HepG2 (cell line): Measurements from ENCODE around the gene WASHC3. TPM values are rescaled to one million over a fixed set of nuclear protein-coding genes. Genes with fewer than 3 reads are reported as not detected.

Source experiments
- ATAC-seq: fragments of 200-7000 bp; cut with Tn5 transposase; 3 replicates; pipeline ENCODE4 v1.9.1; 2020; ENCODE audit warnings: mild to moderate bottlenecking, moderate library complexity
- BruUV-seq: library from RNA; stranded (reverse); fragments of 400-500 nt; replicated peaks from 2 replicates; lab custom pipeline; 2021; lab: Mats Ljungman, UMichigan
- CTCF ChIA-PET: fragments of 300-600 bp; formaldehyde crosslinking; extraction: SDS; loops from one replicate; lab custom pipeline; 2021; ENCODE audit warnings: low total read pairs, inconsistent platforms, low intra/inter-chr PET ratio; lab: Yijun Ruan, JAX
- POLR2A ChIA-PET: fragments of 350-600 bp; sonication (Branson Sonifier 250); formaldehyde crosslinking; loops from one replicate; lab custom pipeline; 2020; ENCODE audit warnings: antibody characterized with exemption, inconsistent platforms; lab: Yijun Ruan, JAX
- DNase-seq: peaks from one replicate; pipeline ENCODE4 v3.0.0-alpha.2; 2015; ENCODE audit warnings: low spot score
- FAIRE-seq: peaks from 3 replicates; lab custom pipeline; 2011; peaks lifted over from hg19 to GRCh38; lab: Jason Lieb, UNC
- H2AFZ ChIP-seq: one replicate; pipeline ENCODE4 v1.6.1; 2011; ENCODE audit warnings: low read length, inconsistent platforms
- H3K27ac ChIP-seq: fragments of 300-600 bp; 3 replicates; pipeline ENCODE4 v1.8.0; 2011; ENCODE audit warnings: mixed run types, mild to moderate bottlenecking, mixed read lengths, low read length, inconsistent platforms; ENCODE audit not compliant: insufficient read depth; ENCODE audit errors: extremely low read length
- H3K27me3 ChIP-seq, 2 experiments: fragments of 200-600 bp in 1 of 2; 2 replicates in 1 of 2; 3 replicates in 1 of 2; pipeline versions ENCODE4 v1.6.0 to v1.8.0; 2011; ENCODE audit warnings: low read length in 2 of 2, mild to moderate bottlenecking in 2 of 2, moderate library complexity in 2 of 2, inconsistent platforms in 1 of 2; ENCODE audit not compliant: insufficient read depth in 2 of 2, control insufficient read depth in 1 of 2
- H3K36me3 ChIP-seq, 2 experiments: fragments of 200-600 bp in 1 of 2; replicated peaks in 1 of 2; 2 replicates in 1 of 2; 3 replicates in 1 of 2; pipeline versions ENCODE4 v1.5.1 to v1.8.0; 2011; ENCODE audit warnings: low read length in 2 of 2, inconsistent platforms in 1 of 2; ENCODE audit not compliant: insufficient read depth in 2 of 2, control insufficient read depth in 1 of 2
- H3K4me1 ChIP-seq: 2 replicates; pipeline ENCODE4 v1.5.1; 2012; ENCODE audit warnings: low read length, inconsistent platforms; ENCODE audit not compliant: insufficient read depth
- H3K4me2 ChIP-seq: 2 replicates; pipeline ENCODE4 v1.6.0; 2011; ENCODE audit warnings: low read depth, low read length, inconsistent platforms
- H3K4me3 ChIP-seq, 3 experiments: fragments of 200-600 bp in 1 of 3; sonication (generic), shearing (Covaris generic) in 1 of 3; replicated peaks in 1 of 3; 2 replicates each; pipeline ENCODE4 v1.5.1; 2011 to 2016; ENCODE audit warnings: low read length in 3 of 3, inconsistent platforms in 2 of 3, low read depth in 2 of 3, mild to moderate bottlenecking in 2 of 3, control low read depth in 1 of 3, mixed read lengths in 1 of 3; ENCODE audit not compliant: insufficient read depth in 1 of 3
- H3K79me2 ChIP-seq: one replicate; pipeline ENCODE4 v1.6.1; 2011; ENCODE audit warnings: low read length, inconsistent platforms; ENCODE audit not compliant: insufficient read depth
- H3K9ac ChIP-seq: 2 replicates; pipeline ENCODE4 v1.6.0; 2011; ENCODE audit warnings: mild to moderate bottlenecking, low read depth, low read length, inconsistent platforms; ENCODE audit not compliant: insufficient read depth
- H3K9me3 ChIP-seq: 2 replicates; pipeline ENCODE4 v1.5.1; 2012; ENCODE audit warnings: mild to moderate bottlenecking, low read length
- H4K20me1 ChIP-seq: 2 replicates; pipeline ENCODE4 v1.6.0; 2011; ENCODE audit warnings: inconsistent platforms, mild to moderate bottlenecking, low read length, moderate library complexity; ENCODE audit not compliant: insufficient read depth
- GLI4 ChIP-seq: sonication (generic); formaldehyde crosslinking; IDR thresholded peaks from 2 replicates; pipeline ENCODE4 v1.5.1; 2020; ENCODE audit warnings: missing genetic modification reagents, mild to moderate bottlenecking, moderate library complexity, borderline replicate concordance
- IRF2 ChIP-seq: IDR thresholded peaks from 2 replicates; pipeline ENCODE4 v1.6.1; 2018; ENCODE audit warnings: missing genetic modification reagents, missing compliant biosample characterization
- NFYB ChIP-seq: sonication (generic); formaldehyde crosslinking; IDR thresholded peaks from 2 replicates; pipeline ENCODE4 v1.4.0; 2020; ENCODE audit warnings: missing genetic modification reagents
- USF2 ChIP-seq, 2 experiments: sonication (generic) in 1 of 2; formaldehyde crosslinking in 1 of 2; IDR thresholded peaks; 2 replicates each; pipeline versions ENCODE4 v1.5.1 to v1.6.1; 2011 to 2020; ENCODE audit warnings: borderline replicate concordance in 1 of 2, low read depth in 1 of 2, low read length in 1 of 2, mild to moderate bottlenecking in 1 of 2, missing genetic modification reagents in 1 of 2, moderate library complexity in 1 of 2
- ZBED4 ChIP-seq: sonication (generic); formaldehyde crosslinking; IDR thresholded peaks from 2 replicates; pipeline ENCODE4 v1.4.0; 2020; ENCODE audit warnings: missing genetic modification reagents, borderline replicate concordance
- ZBTB8A ChIP-seq: sonication (generic); formaldehyde crosslinking; IDR thresholded peaks from 2 replicates; pipeline ENCODE4 v1.4.0; 2020; ENCODE audit warnings: mild to moderate bottlenecking, low read depth, missing genetic modification reagents, borderline replicate concordance
- ZNF329 ChIP-seq: sonication (generic); formaldehyde crosslinking; IDR thresholded peaks from 2 replicates; pipeline ENCODE4 v1.9.0; 2021; ENCODE audit warnings: low read depth, mild to moderate bottlenecking, missing genetic modification reagents
- WGBS: methylation state at CpG from one replicate; pipeline ENCODE4 v1.1.6; 2017; ENCODE audit warnings: low lambda C conversion rate; 5-methylcytosine and 5-hydroxymethylcytosine counted together
- in situ Hi-C: cut with HindIII; loops from 2 replicates; pipeline ENCODE4 v1.10.0; 2017; ENCODE audit warnings: low pct_unique_long_range_greater_than_20kb; ENCODE audit not compliant: extremely low pct_ligation_motif_present
- intact Hi-C: fragments of 100-400 bp; cut with micrococcal nuclease; formaldehyde crosslinking; loops from one replicate; pipeline ENCODE4 v1.10.0; 2022; ENCODE audit not compliant: unreplicated experiment
- polyA plus RNA-seq, 8 experiments: library from polyadenylated mRNA; depleted of rRNA in 3 of 8; stranded (reverse) in 7 of 8; unstranded in 1 of 8; fragments of >200 nt; fragmentation: Illumina TruSeq in 4 of 8; extraction: Trizol in 4 of 8; gene quantifications; 2 replicates each; pipeline versions ENCODE4 v1.2.1 to v1.2.3, GENCODE V29; 2011 to 2016; ENCODE audit warnings: low read depth in 4 of 8, missing spikeins in 1 of 8, mixed read lengths in 1 of 8; ENCODE audit not compliant: insufficient read depth in 1 of 8
- total RNA-seq, 5 experiments: library from RNA; depleted of rRNA; stranded (reverse); fragments of >200 nt; fragmentation: Illumina TruSeq; extraction: Trizol; gene quantifications; 2 replicates each; pipeline ENCODE4 v1.2.3, GENCODE V29; 2016; ENCODE audit warnings: low read depth in 1 of 5
- TF ChIP-seq, protein P1 (sequence below): sonication (generic); formaldehyde crosslinking; IDR thresholded peaks from 2 replicates; pipeline ENCODE4 v1.9.0; 2021; ENCODE audit warnings: missing genetic modification reagents, borderline replicate concordance

Gene WASHC3
- total and polyA plus RNA-seq, 2 of the 13 experiments (the other 11 are each of a cell fraction or from before 2014, with no cell fraction given) = 32.7 to 47.3 TPM

DNA sequence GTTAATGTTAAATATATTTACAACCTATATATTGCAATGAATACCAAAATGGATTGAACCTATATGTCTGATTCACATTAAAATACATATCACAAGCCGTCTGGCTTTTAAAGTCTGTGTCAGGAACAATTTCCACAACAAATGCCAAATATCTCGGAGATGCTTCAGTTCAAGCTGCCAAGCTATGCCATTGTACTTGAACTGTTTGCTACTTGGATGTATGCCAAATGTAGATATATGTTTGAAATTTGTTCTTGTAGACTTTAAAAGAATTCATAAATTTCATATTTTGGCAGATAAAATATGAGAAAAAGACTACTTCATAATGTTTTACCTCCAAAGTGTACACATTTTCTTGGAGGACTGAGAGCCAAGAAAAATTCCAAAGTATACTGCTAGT lies 37.0 kb downstream of the WASHC3 start:
- intact Hi-C loops (no loop called here), in situ Hi-C loops (no loop called here)
- ChIA-PET CTCF (no interaction called here), POLR2A (no interaction called here)
- no peak overlapping the region for H3K27ac ChIP-seq
- WGBS = 89% methylated on average over 2 of the region's 2 CpGs
- peaks cover 4% of the 10 kb centered on the region; the same call in 1 of the 2 replicates for H3K4me1 ChIP-seq
- TF ChIP-seq GLI4 (no peak), ZBED4 (CRISPR knock-in tag) (no peak), ZBTB8A (CRISPR knock-in tag) (no peak), ZNF329 (no peak), NFYB (no peak), IRF2 (CRISPR knock-in tag) (no peak), USF2 (IDR thresholded peaks at IDR 0.05; ENCODE audit: low read depth, low read length) (no peak), USF2 (CRISPR knock-in tag; IDR thresholded peaks at IDR 0.05; ENCODE audit: borderline replicate concordance) (no peak)
- TF ChIP-seq, protein P1, sequence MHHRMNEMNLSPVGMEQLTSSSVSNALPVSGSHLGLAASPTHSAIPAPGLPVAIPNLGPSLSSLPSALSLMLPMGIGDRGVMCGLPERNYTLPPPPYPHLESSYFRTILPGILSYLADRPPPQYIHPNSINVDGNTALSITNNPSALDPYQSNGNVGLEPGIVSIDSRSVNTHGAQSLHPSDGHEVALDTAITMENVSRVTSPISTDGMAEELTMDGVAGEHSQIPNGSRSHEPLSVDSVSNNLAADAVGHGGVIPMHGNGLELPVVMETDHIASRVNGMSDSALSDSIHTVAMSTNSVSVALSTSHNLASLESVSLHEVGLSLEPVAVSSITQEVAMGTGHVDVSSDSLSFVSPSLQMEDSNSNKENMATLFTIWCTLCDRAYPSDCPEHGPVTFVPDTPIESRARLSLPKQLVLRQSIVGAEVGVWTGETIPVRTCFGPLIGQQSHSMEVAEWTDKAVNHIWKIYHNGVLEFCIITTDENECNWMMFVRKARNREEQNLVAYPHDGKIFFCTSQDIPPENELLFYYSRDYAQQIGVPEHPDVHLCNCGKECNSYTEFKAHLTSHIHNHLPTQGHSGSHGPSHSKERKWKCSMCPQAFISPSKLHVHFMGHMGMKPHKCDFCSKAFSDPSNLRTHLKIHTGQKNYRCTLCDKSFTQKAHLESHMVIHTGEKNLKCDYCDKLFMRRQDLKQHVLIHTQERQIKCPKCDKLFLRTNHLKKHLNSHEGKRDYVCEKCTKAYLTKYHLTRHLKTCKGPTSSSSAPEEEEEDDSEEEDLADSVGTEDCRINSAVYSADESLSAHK (CRISPR knock-in tag) = no peak
- H3K9me3 ChIP-seq = no peaks in the 10 kb centered on the region
- H3K4me2 ChIP-seq = no peak overlapping the region
- H2AFZ ChIP-seq = no peak overlapping the region
- no peak for FAIRE-seq
- BruUV-seq = no TSS peak
- no peaks in the 10 kb centered on the region for H3K36me3 ChIP-seq
- H4K20me1 ChIP-seq = no peaks in the 10 kb centered on the region
- no peak for ATAC-seq
- no peak for DNase-seq
- H3K4me3 ChIP-seq = no peak overlapping the region
- H3K79me2 ChIP-seq = no peaks in the 10 kb centered on the region
- no peaks in the 10 kb centered on the region for H3K27me3 ChIP-seq
- no peak overlapping the region for H3K9ac ChIP-seq
